Activated naive CD4-positive, alpha-beta T cell treated with anti-CD3 and anti-CD28 coated beads for 36 hours (primary cell): ENCODE data around the gene ZBTB8A. TPM values are rescaled to one million over a fixed set of nuclear protein-coding genes. Genes with fewer than 3 reads are reported as not detected.
"Not testable (repeated sequence)": the region's sequence is repeated elsewhere in the genome, so short reads cannot be mapped to it uniquely, and the experiment has no call there.

Experiments
- CTCF ChIA-PET: fragments of 350-600 bp; sonication (Branson Sonifier 250); formaldehyde crosslinking; loops from one replicate; lab custom pipeline; 2021; ENCODE audit warnings: antibody characterized with exemption; lab: Charles Lee
- DNase-seq: peaks from one replicate; pipeline ENCODE4 v3.0.0-alpha.2; 2020
- H3K27ac Mint-ChIP-seq: one replicate; pipeline ENCODE4 v1.8.0; 2021; ENCODE audit warnings: mild to moderate bottlenecking, mixed read lengths
- H3K27me3 Mint-ChIP-seq: one replicate; pipeline ENCODE4 v1.8.0; 2021; ENCODE audit warnings: low read depth, mixed read lengths
- H3K36me3 Mint-ChIP-seq: one replicate; pipeline ENCODE4 v1.8.0; 2021; ENCODE audit warnings: low read depth, mixed read lengths
- H3K4me1 Mint-ChIP-seq: one replicate; pipeline ENCODE4 v1.8.0; 2021; ENCODE audit warnings: low read depth, mixed read lengths
- H3K4me3 Mint-ChIP-seq: one replicate; pipeline ENCODE4 v1.8.0; 2021; ENCODE audit warnings: mild to moderate bottlenecking, moderate library complexity, mixed read lengths
- H3K9me3 Mint-ChIP-seq: one replicate; pipeline ENCODE4 v1.8.0; 2021; ENCODE audit warnings: mixed read lengths
- intact Hi-C: fragments of 100-400 bp; cut with micrococcal nuclease; formaldehyde crosslinking; loops from one replicate; pipeline ENCODE4 v1.15.1; 2023
- total RNA-seq, 2 experiments: library from RNA; stranded (reverse); gene quantifications; one replicate each; pipeline ENCODE4 v1.2.3, GENCODE V29; 2021

ZBTB8A gene
- total RNA-seq, 2 experiments from 2014 or later: 0.21 to 0.35 TPM

DNA sequence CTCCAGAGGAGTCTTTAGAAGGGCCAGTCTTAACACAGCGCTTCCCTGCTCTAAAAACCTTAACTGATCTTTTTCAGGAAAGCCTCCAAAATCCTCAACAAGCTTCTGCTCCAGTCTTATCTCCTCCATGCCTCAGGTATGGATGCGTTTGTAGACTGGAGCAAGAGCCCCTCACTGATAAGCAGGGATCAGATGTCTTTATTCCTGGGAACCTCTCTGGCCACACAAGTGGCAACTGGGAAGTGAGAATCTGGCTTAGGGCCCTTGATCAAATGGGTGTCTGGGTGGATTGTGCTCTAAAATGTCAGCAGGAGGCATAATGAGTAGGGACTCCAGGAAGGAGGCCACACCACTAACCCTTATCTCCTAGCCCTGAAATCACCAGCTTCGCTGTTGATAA is 1.4 kb downstream of the ZBTB8A start:
- Mint-ChIP-seq H3K4me3 (peak overlapping the region; percentile 77), H3K27ac (no peak overlapping the region), H3K27me3 (peaks cover 54% of the 10 kb centered on the region), H3K4me1 (peaks cover 8% of the 10 kb centered on the region), H3K36me3 (no peaks in the 10 kb centered on the region), H3K9me3 (no peaks in the 10 kb centered on the region)
- CTCF ChIA-PET: interaction anchor here (1.0 kb wide), 1 partner anchor 235 kb away, joined by 3 read pairs; no protein-coding TSS in a partner anchor
- no peak for DNase-seq
- intact Hi-C loops: no loop called here

GRCh38 chr1:32541064-32541566 is 1.9 kb downstream of the ZBTB8A start:
- Mint-ChIP-seq H3K27me3 (peaks cover 57% of the 10 kb centered on the region), H3K27ac (no peak overlapping the region), H3K36me3 (no peaks in the 10 kb centered on the region), H3K4me1 (peaks cover 8% of the 10 kb centered on the region), H3K9me3 (no peaks in the 10 kb centered on the region), H3K4me3 (no peak overlapping the region)
- CTCF ChIA-PET: interaction anchor here (1.0 kb wide), 1 partner anchor 235 kb away, joined by 3 read pairs; no protein-coding TSS in a partner anchor
- intact Hi-C loops: no loop called here
- DNase-seq: no peak

DNA sequence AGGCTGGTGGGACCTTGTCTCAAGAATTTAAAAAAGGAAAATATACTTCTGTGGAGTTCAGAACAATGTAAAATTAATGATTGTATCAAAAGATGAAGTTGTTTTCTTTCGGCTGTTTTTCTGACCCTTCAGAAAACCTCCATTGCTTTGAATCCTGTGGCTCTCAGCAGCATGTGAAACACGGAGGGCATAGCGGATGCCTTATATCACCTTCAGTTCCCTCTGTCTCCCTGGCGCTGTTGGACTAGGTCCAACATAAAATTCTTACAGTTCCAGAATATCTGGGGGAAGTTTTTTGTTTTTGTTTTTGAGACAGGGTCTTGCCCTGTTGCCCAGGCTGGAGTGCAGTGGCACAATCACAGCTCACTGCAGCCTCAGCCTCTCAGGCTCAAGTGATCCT is 7.4 kb downstream of the ZBTB8A start:
- Mint-ChIP-seq H3K9me3 (no peaks in the 10 kb centered on the region), H3K27ac (no peak overlapping the region), H3K4me1 (no peaks in the 10 kb centered on the region), H3K4me3 (no peak overlapping the region), H3K27me3 (peaks cover 18% of the 10 kb centered on the region), H3K36me3 (no peaks in the 10 kb centered on the region)
- DNase-seq: no peak
- CTCF ChIA-PET: no interaction called here
- intact Hi-C loops: no loop called here

DNA sequence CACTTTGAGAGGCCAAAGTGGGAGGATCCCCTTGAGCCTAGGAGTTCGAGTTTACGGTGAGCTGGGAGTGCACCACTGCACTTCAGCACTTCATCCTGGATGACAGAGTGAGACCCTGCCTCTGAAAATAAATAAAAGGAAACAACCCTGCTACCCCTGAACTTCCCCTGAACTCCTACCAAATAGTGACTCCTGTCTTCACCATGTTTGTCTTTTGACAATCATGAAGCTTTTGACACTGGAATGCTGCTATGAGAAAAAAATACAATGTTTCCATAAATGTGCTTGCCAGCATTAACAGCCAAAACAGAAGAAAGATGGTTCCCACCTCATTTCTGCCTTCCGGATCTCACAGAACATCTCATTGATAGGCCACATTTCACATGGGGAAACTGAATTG is 10.4 kb downstream of the ZBTB8A start:
- Mint-ChIP-seq H3K9me3 (no peaks in the 10 kb centered on the region), H3K4me3 (no peak overlapping the region), H3K27ac (no peak overlapping the region), H3K4me1 (no peaks in the 10 kb centered on the region), H3K27me3 (peaks cover 3% of the 10 kb centered on the region), H3K36me3 (no peaks in the 10 kb centered on the region)
- CTCF ChIA-PET: no interaction called here
- no peak for DNase-seq
- intact Hi-C loops: no loop called here

DNA sequence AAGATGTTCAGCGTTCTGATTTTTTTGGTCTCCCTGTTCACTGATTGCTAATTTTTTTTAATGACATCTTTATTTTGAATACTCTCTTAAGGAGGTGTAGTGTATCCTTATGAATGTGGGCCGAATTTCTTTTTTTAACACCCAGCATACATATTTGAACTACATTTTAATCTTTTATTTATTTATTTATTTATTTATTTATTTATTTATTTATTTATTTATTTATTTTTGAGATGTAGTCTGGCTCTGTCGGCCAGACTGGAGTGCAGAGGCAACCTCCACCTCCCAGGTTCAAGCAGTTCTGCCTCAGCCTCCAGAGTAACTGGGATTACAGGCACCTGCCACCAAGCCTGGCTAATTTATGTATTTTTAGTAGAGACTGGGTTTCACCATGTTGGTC is 15.1 kb downstream of the ZBTB8A start:
- intact Hi-C loops: no loop called here
- DNase-seq: no peak
- H3K27ac Mint-ChIP-seq: no peak overlapping the region
- H3K4me3 Mint-ChIP-seq: no peak overlapping the region
- H3K9me3 Mint-ChIP-seq: no peaks in the 10 kb centered on the region
- H3K4me1 Mint-ChIP-seq: no peaks in the 10 kb centered on the region
- no peaks in the 10 kb centered on the region for H3K36me3 Mint-ChIP-seq
- no peaks in the 10 kb centered on the region for H3K27me3 Mint-ChIP-seq
- CTCF ChIA-PET: no interaction called here

DNA sequence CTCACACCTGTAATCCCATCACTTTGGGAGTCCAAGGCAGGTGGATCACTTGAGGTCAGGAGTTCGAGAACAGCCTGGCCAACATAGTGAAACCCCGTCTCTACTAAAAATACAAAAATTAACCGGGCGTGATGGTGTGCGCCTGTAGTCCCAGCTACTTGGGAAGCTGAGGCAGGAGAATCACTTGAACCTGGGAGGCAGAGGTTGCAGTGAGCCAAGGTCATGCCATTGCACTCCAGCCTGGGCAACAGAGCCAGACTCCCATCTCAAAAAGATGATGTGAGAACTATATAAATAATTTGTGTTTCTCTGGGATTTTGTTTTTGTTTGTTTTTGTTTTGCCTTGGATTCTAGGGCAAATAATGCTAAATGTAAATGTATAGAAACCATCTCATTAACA is 17.8 kb downstream of the ZBTB8A start:
- H3K4me1 Mint-ChIP-seq, H3K9me3 Mint-ChIP-seq, H3K27me3 Mint-ChIP-seq, H3K4me3 Mint-ChIP-seq, intact Hi-C loops, DNase-seq, H3K36me3 Mint-ChIP-seq, CTCF ChIA-PET, H3K27ac Mint-ChIP-seq: not testable (repeated sequence)

GRCh38 chr1:32557812-32558211 is 18.6 kb downstream of the ZBTB8A start:
- intact Hi-C loops: no loop called here
- CTCF ChIA-PET: no interaction called here
- H3K4me3 Mint-ChIP-seq: no peak overlapping the region
- H3K9me3 Mint-ChIP-seq: no peaks in the 10 kb centered on the region
- no peaks in the 10 kb centered on the region for H3K27me3 Mint-ChIP-seq
- no peaks in the 10 kb centered on the region for H3K36me3 Mint-ChIP-seq
- H3K27ac Mint-ChIP-seq: no peak overlapping the region
- no peaks in the 10 kb centered on the region for H3K4me1 Mint-ChIP-seq
- DNase-seq: no peak

GRCh38 chr1:32568929-32569328 is 29.7 kb downstream of the ZBTB8A start:
- H3K4me3 Mint-ChIP-seq: no peak overlapping the region
- CTCF ChIA-PET: no interaction called here
- no peaks in the 10 kb centered on the region for H3K36me3 Mint-ChIP-seq
- intact Hi-C loops: no loop called here
- no peak for DNase-seq
- H3K27ac Mint-ChIP-seq: no peak overlapping the region
- H3K27me3 Mint-ChIP-seq: peaks cover 2% of the 10 kb centered on the region
- no peaks in the 10 kb centered on the region for H3K4me1 Mint-ChIP-seq
- H3K9me3 Mint-ChIP-seq: no peaks in the 10 kb centered on the region

GRCh38 chr1:32580348-32581017 is 41.3 kb downstream of the ZBTB8A start:
- intact Hi-C loops: no loop called here
- no peaks in the 10 kb centered on the region for H3K9me3 Mint-ChIP-seq
- CTCF ChIA-PET: no interaction called here
- no peak overlapping the region for H3K27ac Mint-ChIP-seq
- no peak for DNase-seq
- no peak overlapping the region for H3K4me3 Mint-ChIP-seq
- no peaks in the 10 kb centered on the region for H3K36me3 Mint-ChIP-seq
- no peaks in the 10 kb centered on the region for H3K27me3 Mint-ChIP-seq
- no peaks in the 10 kb centered on the region for H3K4me1 Mint-ChIP-seq

GRCh38 chr1:32592943-32593342 is 53.7 kb downstream of the ZBTB8A start:
- CTCF ChIA-PET: no interaction called here
- H3K4me3 Mint-ChIP-seq: no peak overlapping the region
- H3K9me3 Mint-ChIP-seq: no peaks in the 10 kb centered on the region
- no peaks in the 10 kb centered on the region for H3K36me3 Mint-ChIP-seq
- H3K4me1 Mint-ChIP-seq: no peaks in the 10 kb centered on the region
- no peak for DNase-seq
- intact Hi-C loops: no loop called here
- H3K27me3 Mint-ChIP-seq: no peaks in the 10 kb centered on the region
- no peak overlapping the region for H3K27ac Mint-ChIP-seq

DNA sequence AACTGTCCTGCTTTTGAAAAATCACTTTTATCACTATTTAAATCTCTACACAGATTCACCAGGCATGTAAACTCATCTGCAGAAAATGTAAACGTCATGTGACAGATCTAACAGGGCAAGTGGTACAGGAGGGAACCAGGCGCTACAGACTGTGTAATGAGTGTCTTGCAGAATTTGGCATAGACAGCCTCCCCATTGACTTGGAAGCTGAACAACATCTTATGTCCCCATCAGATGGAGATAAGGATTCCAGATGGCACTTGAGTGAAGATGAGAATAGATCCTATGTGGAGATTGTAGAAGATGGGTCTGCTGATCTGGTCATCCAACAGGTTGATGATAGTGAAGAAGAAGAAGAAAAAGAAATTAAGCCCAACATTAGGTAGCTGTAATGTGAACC is 60.8 kb downstream of the ZBTB8A start:
- intact Hi-C loops: no loop called here
- DNase-seq: no peak
- Mint-ChIP-seq H3K4me1 (no peaks in the 10 kb centered on the region), H3K4me3 (no peak overlapping the region), H3K9me3 (no peaks in the 10 kb centered on the region), H3K27ac (no peak overlapping the region), H3K36me3 (no peaks in the 10 kb centered on the region), H3K27me3 (no peaks in the 10 kb centered on the region)
- CTCF ChIA-PET: no interaction called here

DNA sequence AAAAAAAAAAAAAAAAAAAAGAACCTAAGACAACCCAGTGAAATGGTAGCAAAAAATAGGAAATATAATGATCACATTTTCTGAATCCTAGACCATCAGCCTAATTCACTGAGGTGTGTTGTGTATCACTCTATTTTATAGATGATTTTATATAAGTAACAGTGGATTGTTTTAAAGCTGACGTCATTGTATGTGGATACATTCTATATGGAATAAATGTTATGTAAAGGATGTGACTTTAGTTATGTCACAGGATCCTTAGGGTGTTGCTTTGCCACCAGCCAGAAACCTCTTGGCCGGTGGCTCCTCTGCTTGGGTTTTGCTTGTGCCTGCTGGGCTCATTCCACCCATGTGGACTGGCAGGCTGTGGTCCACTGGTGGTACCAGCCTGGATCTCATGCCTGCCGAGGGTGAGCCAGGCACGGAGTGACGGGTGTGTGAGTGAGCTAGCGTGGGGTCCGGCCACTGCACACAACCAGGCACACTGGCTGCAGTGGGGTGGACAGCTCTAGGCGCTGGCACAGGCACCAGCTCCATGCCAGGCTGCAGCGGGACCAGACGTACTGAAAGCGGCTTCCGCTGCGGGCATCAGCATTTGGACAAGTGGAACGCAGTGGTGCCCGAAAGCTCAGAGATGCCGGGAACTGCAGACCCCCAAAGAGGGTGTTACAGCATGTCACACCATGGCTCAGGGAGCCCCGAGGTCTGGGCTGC is 66.6 kb downstream of the ZBTB8A start:
- Mint-ChIP-seq H3K9me3 (no peaks in the 10 kb centered on the region), H3K36me3 (no peaks in the 10 kb centered on the region), H3K27ac (no peak overlapping the region), H3K27me3 (no peaks in the 10 kb centered on the region), H3K4me1 (no peaks in the 10 kb centered on the region), H3K4me3 (no peak overlapping the region)
- CTCF ChIA-PET: no interaction called here
- intact Hi-C loops: no loop called here
- no peak for DNase-seq
